HL-60 (cell line): ENCODE measurements around the gene SCGB1D2.

Experiments used
- CTCF ChIP-seq: IDR thresholded peaks from one replicate; pipeline ENCODE4 v1.5.1; 2011; ENCODE audit warnings: low read length, control low read depth, inconsistent platforms; ENCODE audit not compliant: insufficient read depth
- REST ChIP-seq: IDR thresholded peaks from 2 replicates; pipeline ENCODE4 v1.6.1; 2012; ENCODE audit warnings: low read depth; ENCODE audit not compliant: insufficient replicate concordance
- SPI1 ChIP-seq: IDR thresholded peaks from 2 replicates; pipeline ENCODE4 v1.6.1; 2012; ENCODE audit warnings: low read depth, mild to moderate bottlenecking, borderline replicate concordance

DNA sequence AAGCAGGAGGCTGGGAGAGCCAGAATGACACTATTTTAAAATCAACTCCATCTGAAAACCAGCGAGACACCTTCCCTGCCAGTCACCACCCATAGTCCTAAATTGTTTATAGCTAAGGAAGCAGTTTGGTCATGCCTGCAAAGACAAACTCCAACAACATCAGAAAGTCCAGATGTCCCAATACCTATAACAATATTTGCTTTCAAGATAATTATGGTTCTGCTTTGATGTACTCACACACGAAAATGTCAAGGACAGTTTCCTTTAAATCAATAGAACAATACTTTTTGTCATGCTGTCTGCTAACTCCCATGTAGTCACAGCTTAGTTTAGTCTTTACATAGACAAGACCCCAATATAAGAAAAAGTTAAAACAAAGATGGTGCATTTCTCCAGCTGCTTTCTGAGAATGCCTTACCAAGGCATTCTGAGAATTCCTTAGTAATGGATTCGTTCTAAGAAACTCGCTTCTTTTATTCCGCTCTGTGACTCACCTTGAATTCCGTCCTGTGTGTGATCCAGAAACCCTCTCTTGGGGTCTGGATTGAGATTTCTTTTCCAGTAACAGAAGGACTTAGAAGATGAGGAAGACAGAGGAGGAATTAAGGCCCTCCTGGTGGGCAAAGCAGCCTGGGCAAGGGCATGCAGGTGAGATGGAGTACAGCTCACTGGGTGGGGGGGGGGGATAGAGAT is 18.4 kb downstream of the SCGB1D2 start:
- no peak for TF ChIP-seq CTCF
- TF ChIP-seq REST = no peak
- no peak for TF ChIP-seq SPI1
